SH-SY5Y (cell line): Measurements from ENCODE around the gene ADAM10.

ENCODE experiments used
- GATA2 ChIP-seq: IDR thresholded peaks from 2 replicates; pipeline ENCODE4 v1.6.1; 2011; ENCODE audit warnings: mild to moderate bottlenecking, low read depth, low read length
- GATA3 ChIP-seq: IDR thresholded peaks from 2 replicates; pipeline ENCODE4 v1.6.1; 2011; ENCODE audit warnings: low read depth, mild to moderate bottlenecking, low read length, moderate library complexity

DNA sequence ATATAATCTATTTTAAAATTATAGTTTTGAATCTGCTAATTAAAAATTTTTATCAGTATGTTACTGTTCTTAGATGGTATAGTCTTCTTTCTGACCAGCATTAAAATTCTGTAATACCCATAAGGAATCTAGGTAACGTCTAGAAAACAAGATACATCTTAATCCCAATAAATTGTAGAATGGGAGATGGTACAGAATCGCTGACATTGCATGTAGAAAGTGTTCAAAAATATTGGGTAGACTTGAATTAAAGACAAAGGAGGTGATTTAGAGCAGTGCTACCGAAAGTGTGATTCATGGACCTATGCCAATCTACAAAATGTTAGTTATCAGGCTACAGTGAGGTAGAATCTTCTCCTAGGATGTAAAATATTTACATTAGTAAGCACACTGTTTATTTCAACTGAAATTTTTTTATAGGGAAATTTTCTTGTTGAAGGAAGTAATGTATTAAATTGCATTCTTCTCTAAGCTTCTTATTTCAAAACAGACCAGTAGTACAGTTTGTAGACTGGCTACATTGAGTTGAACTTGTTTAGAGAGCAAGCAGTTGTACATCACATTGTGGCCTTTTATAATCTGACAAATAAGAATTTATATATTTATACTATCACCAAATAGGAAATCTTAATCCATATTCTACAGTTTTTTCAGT, 38.7 kb upstream of the ADAM10 start:
- no peak for TF ChIP-seq GATA3
- TF ChIP-seq GATA2, result no peak
